Liver (tissue), 9 donors: ENCODE measurements around the gene TIE1. TPM values are rescaled to one million over a fixed set of nuclear protein-coding genes. Genes with fewer than 3 reads are reported as not detected.

ENCODE experiments used
- DNase-seq: peaks from one replicate; pipeline ENCODE4 v3.0.0-alpha.2; 2017; ENCODE audit warnings: low spot score
- H3K27ac ChIP-seq, 2 donors: one replicate each; pipeline ENCODE4 v1.7.0; 2013; ENCODE audit warnings: inconsistent platforms in 2 of 2, low read length in 2 of 2, control low read depth in 1 of 2, low read depth in 1 of 2, mild to moderate bottlenecking in 1 of 2
- H3K27me3 ChIP-seq, 4 donors: one replicate each; pipeline versions ENCODE4 v1.6.1 to v1.7.0; 2013; ENCODE audit warnings: low read length in 3 of 4, inconsistent platforms in 1 of 4, mild to moderate bottlenecking in 1 of 4, moderate library complexity in 1 of 4; ENCODE audit not compliant: control insufficient read depth in 4 of 4, insufficient read depth in 4 of 4
- H3K36me3 ChIP-seq, 4 donors: one replicate each; pipeline versions ENCODE4 v1.6.1 to v1.7.0; 2013; ENCODE audit warnings: low read length in 3 of 4, mild to moderate bottlenecking in 3 of 4, low read depth in 1 of 4, moderate library complexity in 1 of 4; ENCODE audit not compliant: control insufficient read depth in 4 of 4, insufficient read depth in 3 of 4
- H3K4me1 ChIP-seq, 4 donors: one replicate each; pipeline versions ENCODE4 v1.6.1 to v1.7.0; 2013; ENCODE audit warnings: low read length in 3 of 4, mild to moderate bottlenecking in 3 of 4, moderate library complexity in 1 of 4; ENCODE audit not compliant: control insufficient read depth in 4 of 4, insufficient read depth in 4 of 4
- H3K4me3 ChIP-seq, 3 donors: one replicate each; pipeline versions ENCODE4 v1.6.1 to v1.7.0; 2013; ENCODE audit warnings: low read length in 3 of 3, control low read depth in 1 of 3, low read depth in 1 of 3, mild to moderate bottlenecking in 1 of 3
- H3K9ac ChIP-seq, 2 donors: one replicate each; pipeline ENCODE4 v1.7.0; 2013; ENCODE audit warnings: low read length in 2 of 2, mild to moderate bottlenecking in 2 of 2, moderate library complexity in 2 of 2, control low read depth in 1 of 2, low read depth in 1 of 2
- H3K9me3 ChIP-seq, 4 donors: one replicate each; pipeline versions ENCODE4 v1.6.1 to v1.7.0; 2013; ENCODE audit warnings: low read length in 3 of 4; ENCODE audit not compliant: control insufficient read depth in 4 of 4
- CTCF ChIP-seq: fragments of 150-350 bp; IDR thresholded peaks from 2 replicates; pipeline ENCODE4 v1.5.1; 2017; ENCODE audit warnings: improper control_type of control experiment, low read depth, low read length; ENCODE audit not compliant: missing input control
- EGR1 ChIP-seq, 2 donors: IDR thresholded peaks; 2 replicates each; pipeline ENCODE4 v1.6.1; 2016 to 2018; ENCODE audit warnings: antibody characterized with exemption in 2 of 2, low read depth in 2 of 2
- FOXA1 ChIP-seq: IDR thresholded peaks from 2 replicates; pipeline ENCODE4 v1.6.1; 2016; ENCODE audit warnings: antibody characterized with exemption
- FOXA2 ChIP-seq: IDR thresholded peaks from 2 replicates; pipeline ENCODE4 v1.6.1; 2016; ENCODE audit warnings: antibody characterized with exemption
- GABPA ChIP-seq, 2 donors: IDR thresholded peaks in 1 of 2; conservative IDR thresholded peaks in 1 of 2; 2 replicates each; pipeline ENCODE4 v1.6.1; 2016; ENCODE audit warnings: antibody characterized with exemption in 2 of 2, mild to moderate bottlenecking in 1 of 2, moderate library complexity in 1 of 2
- HNF4A ChIP-seq, 2 donors: conservative IDR thresholded peaks; 2 replicates each; pipeline ENCODE4 v1.6.1; 2016; ENCODE audit warnings: antibody characterized with exemption in 2 of 2, mild to moderate bottlenecking in 2 of 2
- HNF4G ChIP-seq: IDR thresholded peaks from 2 replicates; pipeline ENCODE4 v1.6.1; 2016; ENCODE audit warnings: antibody characterized with exemption
- JUND ChIP-seq, 2 donors: IDR thresholded peaks; 2 replicates each; pipeline ENCODE4 v1.6.1; 2016; ENCODE audit warnings: antibody characterized with exemption in 2 of 2
- NR2F2 ChIP-seq: IDR thresholded peaks from 2 replicates; pipeline ENCODE4 v1.6.1; 2016; ENCODE audit warnings: antibody characterized with exemption
- RAD21 ChIP-seq, 2 donors: IDR thresholded peaks; 2 replicates each; pipeline ENCODE4 v1.6.1; 2016; ENCODE audit warnings: antibody characterized with exemption in 2 of 2, mild to moderate bottlenecking in 2 of 2
- RXRA ChIP-seq, 2 donors: IDR thresholded peaks; 2 replicates each; pipeline ENCODE4 v1.6.1; 2017 to 2018; ENCODE audit warnings: antibody characterized with exemption in 2 of 2, mild to moderate bottlenecking in 1 of 2
- SP1 ChIP-seq: IDR thresholded peaks from 2 replicates; pipeline ENCODE4 v1.6.1; 2018; ENCODE audit warnings: antibody characterized with exemption, mild to moderate bottlenecking
- TAF1 ChIP-seq: conservative IDR thresholded peaks from 2 replicates; pipeline ENCODE4 v1.6.1; 2016; ENCODE audit warnings: antibody characterized with exemption, mild to moderate bottlenecking
- YY1 ChIP-seq: IDR thresholded peaks from 2 replicates; pipeline ENCODE4 v1.6.1; 2016; ENCODE audit warnings: antibody characterized with exemption, mild to moderate bottlenecking
- ZBTB33 ChIP-seq: IDR thresholded peaks from 2 replicates; pipeline ENCODE4 v1.6.1; 2016; ENCODE audit warnings: antibody characterized with exemption
- WGBS: extraction: QIAGEN DNeasy Blood & Tissue Kit; methylation state at CpG from one replicate; pipeline ENCODE4 v1.1.7; 2013; 5-methylcytosine and 5-hydroxymethylcytosine counted together
- polyA plus RNA-seq, 2 donors: library from polyadenylated mRNA; stranded (reverse) in 1 of 2; unstranded in 1 of 2; fragments of 200-250 nt in 1 of 2; fragments of >200 nt in 1 of 2; fragmentation: Nextera tagmentation in 1 of 2; extraction: Ambion mirVana in 1 of 2; gene quantifications; one replicate each; pipeline versions ENCODE4 v1.2.1 to v1.2.3, GENCODE V29; 2013 to 2015
- total RNA-seq, 2 donors: library from RNA; depleted of rRNA; stranded (reverse); fragments of >200 nt; gene quantifications; one replicate each; pipeline ENCODE4 v1.2.3, GENCODE V29; 2014
- TF ChIP-seq, protein P1 (sequence below): IDR thresholded peaks from 2 replicates; pipeline ENCODE4 v1.6.1; 2016; ENCODE audit warnings: antibody characterized with exemption, mild to moderate bottlenecking
- TF ChIP-seq, protein P2 (sequence below): IDR thresholded peaks from 2 replicates; pipeline ENCODE4 v1.6.1; 2016; ENCODE audit warnings: antibody characterized with exemption
- TF ChIP-seq, protein P3 (sequence below): IDR thresholded peaks from 2 replicates; pipeline ENCODE4 v1.6.1; 2016; ENCODE audit warnings: antibody characterized with exemption
- donor health status: healthy.
- donor health status: healthy.
- donor health status: healthy.
- donor health status: healthy.
- donor health status: healthy.

The TIE1 gene
- total and polyA plus RNA-seq, 4 donors: 3.6 to 17.6 (median 8.9) TPM

DNA sequence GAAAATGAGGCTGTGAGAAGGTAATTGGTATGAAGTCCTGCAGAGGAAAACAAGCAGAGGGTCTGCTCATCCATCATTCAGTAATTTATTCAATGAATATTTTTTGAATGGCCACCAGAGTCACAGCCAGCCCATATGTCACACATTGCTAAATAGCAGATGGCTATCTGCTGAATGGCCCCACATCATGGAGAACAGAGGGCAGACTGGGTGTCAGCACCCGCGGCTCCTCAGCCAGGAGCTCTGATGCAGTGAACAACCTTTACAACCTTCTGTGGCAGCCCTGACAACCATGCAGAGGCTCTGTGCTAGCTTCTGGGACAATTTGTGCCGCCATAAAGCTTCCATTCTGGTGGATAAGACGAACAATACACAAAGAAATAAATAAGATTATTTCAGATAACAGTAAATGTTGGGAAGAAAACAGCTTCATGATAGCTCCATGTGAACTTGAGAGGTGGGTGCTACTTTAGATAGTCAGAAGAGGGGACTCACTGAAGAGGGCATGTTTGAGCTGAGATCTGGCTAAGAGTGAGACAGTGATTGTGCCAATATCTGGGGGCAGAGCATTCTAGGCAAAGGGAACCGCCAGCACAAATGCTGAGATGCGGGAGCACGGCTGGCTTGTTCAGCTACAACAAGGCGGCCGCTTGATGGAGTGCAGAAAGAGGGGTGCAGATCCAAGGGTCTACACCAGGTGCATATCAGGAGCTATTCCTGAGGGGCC, 12.6 kb upstream of the TIE1 start:
- no peaks in the 10 kb centered on the region for H3K27me3 ChIP-seq
- H3K4me1 ChIP-seq: peaks cover 5 to 19% (median 11%) of the 10 kb centered on the region in 4 donors
- no peaks in the 10 kb centered on the region for H3K36me3 ChIP-seq
- H3K4me3 ChIP-seq: no peak overlapping the region
- H3K9ac ChIP-seq: no peak overlapping the region
- TF ChIP-seq HNF4G (no peak), TAF1 (no peak), FOXA1 (no peak), YY1 (no peak), RAD21 (IDR thresholded peaks at IDR 0.05) (no peak), ZBTB33 (no peak), SP1 (no peak), RXRA (IDR thresholded peaks at IDR 0.05) (no peak), FOXA2 (no peak), NR2F2 (no peak), CTCF (no peak), EGR1 (IDR thresholded peaks at IDR 0.05; ENCODE audit: low read depth in 2 of 2) (no peak), HNF4A (conservative IDR thresholded peaks at IDR 0.05) (no peak), GABPA (IDR thresholded peaks at IDR 0.05 in 1 of 2, conservative IDR thresholded peaks at IDR 0.05 in 1 of 2) (no peak), JUND (IDR thresholded peaks at IDR 0.05) (no peak)
- TF ChIP-seq, protein P1, sequence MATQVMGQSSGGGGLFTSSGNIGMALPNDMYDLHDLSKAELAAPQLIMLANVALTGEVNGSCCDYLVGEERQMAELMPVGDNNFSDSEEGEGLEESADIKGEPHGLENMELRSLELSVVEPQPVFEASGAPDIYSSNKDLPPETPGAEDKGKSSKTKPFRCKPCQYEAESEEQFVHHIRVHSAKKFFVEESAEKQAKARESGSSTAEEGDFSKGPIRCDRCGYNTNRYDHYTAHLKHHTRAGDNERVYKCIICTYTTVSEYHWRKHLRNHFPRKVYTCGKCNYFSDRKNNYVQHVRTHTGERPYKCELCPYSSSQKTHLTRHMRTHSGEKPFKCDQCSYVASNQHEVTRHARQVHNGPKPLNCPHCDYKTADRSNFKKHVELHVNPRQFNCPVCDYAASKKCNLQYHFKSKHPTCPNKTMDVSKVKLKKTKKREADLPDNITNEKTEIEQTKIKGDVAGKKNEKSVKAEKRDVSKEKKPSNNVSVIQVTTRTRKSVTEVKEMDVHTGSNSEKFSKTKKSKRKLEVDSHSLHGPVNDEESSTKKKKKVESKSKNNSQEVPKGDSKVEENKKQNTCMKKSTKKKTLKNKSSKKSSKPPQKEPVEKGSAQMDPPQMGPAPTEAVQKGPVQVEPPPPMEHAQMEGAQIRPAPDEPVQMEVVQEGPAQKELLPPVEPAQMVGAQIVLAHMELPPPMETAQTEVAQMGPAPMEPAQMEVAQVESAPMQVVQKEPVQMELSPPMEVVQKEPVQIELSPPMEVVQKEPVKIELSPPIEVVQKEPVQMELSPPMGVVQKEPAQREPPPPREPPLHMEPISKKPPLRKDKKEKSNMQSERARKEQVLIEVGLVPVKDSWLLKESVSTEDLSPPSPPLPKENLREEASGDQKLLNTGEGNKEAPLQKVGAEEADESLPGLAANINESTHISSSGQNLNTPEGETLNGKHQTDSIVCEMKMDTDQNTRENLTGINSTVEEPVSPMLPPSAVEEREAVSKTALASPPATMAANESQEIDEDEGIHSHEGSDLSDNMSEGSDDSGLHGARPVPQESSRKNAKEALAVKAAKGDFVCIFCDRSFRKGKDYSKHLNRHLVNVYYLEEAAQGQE: no peak
- TF ChIP-seq, protein P2, sequence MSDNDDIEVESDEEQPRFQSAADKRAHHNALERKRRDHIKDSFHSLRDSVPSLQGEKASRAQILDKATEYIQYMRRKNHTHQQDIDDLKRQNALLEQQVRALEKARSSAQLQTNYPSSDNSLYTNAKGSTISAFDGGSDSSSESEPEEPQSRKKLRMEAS: no peak
- TF ChIP-seq, protein P3, sequence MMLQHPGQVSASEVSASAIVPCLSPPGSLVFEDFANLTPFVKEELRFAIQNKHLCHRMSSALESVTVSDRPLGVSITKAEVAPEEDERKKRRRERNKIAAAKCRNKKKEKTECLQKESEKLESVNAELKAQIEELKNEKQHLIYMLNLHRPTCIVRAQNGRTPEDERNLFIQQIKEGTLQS: no peak
- H3K9me3 ChIP-seq: no peaks in the 10 kb centered on the region
- no peak for DNase-seq
- H3K27ac ChIP-seq: no peak overlapping the region
- 94% methylated on average over 9 of the region's 9 CpGs for WGBS
